Loucy (cell line): ENCODE results near the gene SIRT1.

ENCODE experiments used
- EZH2phosphoT487 ChIP-seq: fragments of 200-600 bp; IDR thresholded peaks from 2 replicates; pipeline ENCODE4 v1.6.1; 2018; ENCODE audit warnings: antibody characterized with exemption, mild to moderate bottlenecking, moderate library complexity, borderline replicate concordance
- TF ChIP-seq, protein P1 (sequence below): fragments of 200-600 bp; sonication (generic); conservative IDR thresholded peaks from 2 replicates; pipeline ENCODE4 v1.5.1; 2014; ENCODE audit warnings: mild to moderate bottlenecking, antibody characterized with exemption, low read length

DNA sequence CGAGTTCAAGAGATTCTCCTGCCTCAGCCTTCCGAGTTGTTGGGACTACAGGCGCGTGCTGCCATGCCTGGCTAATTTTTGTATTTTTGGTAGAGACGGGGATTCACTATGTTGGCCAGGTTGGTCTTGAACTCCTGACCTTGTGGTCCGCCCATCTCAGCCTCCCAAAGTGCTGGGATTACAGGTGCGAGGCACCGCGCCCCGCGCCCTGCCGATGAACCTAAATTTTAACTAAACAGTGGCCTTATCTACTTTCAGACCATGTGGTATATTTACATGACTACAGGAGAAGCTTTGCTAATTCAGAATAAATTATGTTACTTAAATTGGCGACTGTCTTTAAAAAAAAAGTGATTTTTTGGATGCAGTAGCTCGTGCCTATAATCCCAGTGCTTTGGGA, 9.2 kb downstream of the SIRT1 start:
- TF ChIP-seq, protein P1, sequence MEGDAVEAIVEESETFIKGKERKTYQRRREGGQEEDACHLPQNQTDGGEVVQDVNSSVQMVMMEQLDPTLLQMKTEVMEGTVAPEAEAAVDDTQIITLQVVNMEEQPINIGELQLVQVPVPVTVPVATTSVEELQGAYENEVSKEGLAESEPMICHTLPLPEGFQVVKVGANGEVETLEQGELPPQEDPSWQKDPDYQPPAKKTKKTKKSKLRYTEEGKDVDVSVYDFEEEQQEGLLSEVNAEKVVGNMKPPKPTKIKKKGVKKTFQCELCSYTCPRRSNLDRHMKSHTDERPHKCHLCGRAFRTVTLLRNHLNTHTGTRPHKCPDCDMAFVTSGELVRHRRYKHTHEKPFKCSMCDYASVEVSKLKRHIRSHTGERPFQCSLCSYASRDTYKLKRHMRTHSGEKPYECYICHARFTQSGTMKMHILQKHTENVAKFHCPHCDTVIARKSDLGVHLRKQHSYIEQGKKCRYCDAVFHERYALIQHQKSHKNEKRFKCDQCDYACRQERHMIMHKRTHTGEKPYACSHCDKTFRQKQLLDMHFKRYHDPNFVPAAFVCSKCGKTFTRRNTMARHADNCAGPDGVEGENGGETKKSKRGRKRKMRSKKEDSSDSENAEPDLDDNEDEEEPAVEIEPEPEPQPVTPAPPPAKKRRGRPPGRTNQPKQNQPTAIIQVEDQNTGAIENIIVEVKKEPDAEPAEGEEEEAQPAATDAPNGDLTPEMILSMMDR = no peak
- TF ChIP-seq EZH2phosphoT487 = no peak
